NCI-H460 (cell line): ENCODE results near the gene RPP21. TPM values are rescaled to one million over a fixed set of nuclear protein-coding genes. Genes with fewer than 3 reads are reported as not detected.
"Not testable (repeated sequence)": the region's sequence is repeated elsewhere in the genome, so short reads cannot be mapped to it uniquely, and the experiment has no call there.

Source experiments
- DNase-seq: peaks from one replicate; pipeline ENCODE4 v3.0.0-alpha.2; 2016; ENCODE audit warnings: low read depth; ENCODE audit errors: extremely low read depth
- small RNA-seq, 2 experiments: library from RNA; depleted of rRNA; stranded (forward); fragments of <200 nt; gene quantifications; one replicate each; pipeline ENCODE3, GENCODE V24; 2014
- total RNA-seq: library from RNA; depleted of rRNA; stranded (reverse); fragments of >200 nt; shearing (Covaris generic); gene quantifications from 2 replicates; pipeline ENCODE4 v1.2.3, GENCODE V29; 2014; rRNA removed

RPP21 gene
- total RNA-seq, 1 experiment from 2014 or later, result 42.7 TPM

- DNase-seq, result not testable (repeated sequence)
These were observed 24.3 kb downstream of the RPP21 start for GRCh38 chr6:30369280-30369679.

GRCh38 chr6:30378290-30378937, 33.5 kb downstream of the RPP21 start:
- peak; percentile 11 for DNase-seq

DNA sequence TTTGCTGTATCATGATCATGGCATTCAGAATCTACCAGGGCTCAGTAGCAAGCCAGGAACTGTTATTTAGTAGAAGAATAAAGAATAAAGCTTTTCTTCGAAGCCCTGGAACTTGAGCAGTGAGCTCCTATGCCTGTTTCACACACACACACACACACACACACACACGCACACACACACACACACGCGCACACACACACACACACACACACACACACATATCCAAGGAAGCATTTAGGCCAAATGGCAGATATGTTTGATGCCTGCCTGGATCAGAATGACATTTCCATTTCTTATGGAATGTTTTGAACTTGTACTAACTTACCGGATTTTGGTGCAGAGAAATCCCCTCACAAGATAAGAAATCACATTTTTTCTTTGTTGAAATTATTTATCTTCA, 35.5 kb downstream of the RPP21 start:
- DNase-seq, result no peak

GRCh38 chr6:30386166-30386565, 41.2 kb downstream of the RPP21 start:
- no peak for DNase-seq

DNA sequence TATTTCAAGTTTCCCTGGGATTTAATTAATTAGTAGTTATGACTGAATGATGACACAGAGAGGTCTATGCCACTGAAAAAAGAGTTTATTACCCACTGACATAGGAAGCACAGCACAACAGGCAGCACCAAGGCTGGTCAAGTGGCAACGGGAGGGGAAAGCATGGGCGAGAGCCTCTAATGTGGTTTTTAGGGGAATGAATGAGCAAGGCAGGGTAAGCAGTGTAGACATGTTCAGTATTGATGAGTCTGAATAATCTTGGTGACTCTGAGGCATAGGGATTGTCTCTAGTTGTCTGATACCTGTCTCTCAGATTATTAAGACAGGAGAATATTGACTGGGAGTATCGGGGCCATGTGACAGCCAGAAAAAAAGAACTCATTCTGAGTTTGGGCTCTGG, 46.3 kb downstream of the RPP21 start:
- no peak for DNase-seq

- no peak for DNase-seq
These were observed 49.2 kb downstream of the RPP21 start for GRCh38 chr6:30394139-30394538.

Small RNAs within 50 kb of the gene (small RNA-seq; reads per million reads assigned to genes)
- 0 reads per million in 2 experiments for gene HLA-N

Other genes starting within 250 kb of the RPP21 start
- gene TRIM31, start 232.1 kb upstream of the RPP21 start, total RNA-seq, result not detected in 2 replicates
- not detected in 2 replicates for gene TRIM40, start 209.0 kb upstream of the RPP21 start, total RNA-seq
- not detected in 2 replicates for gene TRIM10, start 183.9 kb upstream of the RPP21 start, total RNA-seq
- 0.12 TPM in 1 of 2 replicates, not detected in the other for gene TRIM15, start 181.6 kb upstream of the RPP21 start, total RNA-seq
- 14.2 and 17.4 TPM in 2 replicates for gene TRIM26, start 131.8 kb upstream of the RPP21 start, total RNA-seq
- 7.0 and 9.7 TPM in 2 replicates for gene TRIM39, start 18.2 kb upstream of the RPP21 start, total RNA-seq
- 71.2 and 72.6 TPM in 2 replicates for gene HLA-E, start 144.4 kb downstream of the RPP21 start, total RNA-seq
- 19.2 and 21.4 TPM in 2 replicates for gene GNL1, start 211.3 kb downstream of the RPP21 start, total RNA-seq
- 9.1 and 9.6 TPM in 2 replicates for gene PRR3, start 212.1 kb downstream of the RPP21 start, total RNA-seq
- 29.2 and 34.4 TPM in 2 replicates for gene ABCF1, start 226.3 kb downstream of the RPP21 start, total RNA-seq